Stimulated activated CD4-positive, alpha-beta T cell treated with anti-CD3 and anti-CD28 coated beads, Interleukin-12 subunit alpha, Interleukin-12 subunit beta, amount 100 ng/mL, for 48 hours (primary cell): ENCODE measurements around the gene PHACTR4.
"Not testable (repeated sequence)": the region's sequence is repeated elsewhere in the genome, so short reads cannot be mapped to it uniquely, and the experiment has no call there.

ENCODE experiments used
- DNase-seq, 3 donors: peaks; one replicate each; pipeline ENCODE4 v3.0.0-alpha.2; 2020; ENCODE audit warnings: low read depth in 2 of 3, low spot score in 1 of 3

PHACTR4 gene

DNA sequence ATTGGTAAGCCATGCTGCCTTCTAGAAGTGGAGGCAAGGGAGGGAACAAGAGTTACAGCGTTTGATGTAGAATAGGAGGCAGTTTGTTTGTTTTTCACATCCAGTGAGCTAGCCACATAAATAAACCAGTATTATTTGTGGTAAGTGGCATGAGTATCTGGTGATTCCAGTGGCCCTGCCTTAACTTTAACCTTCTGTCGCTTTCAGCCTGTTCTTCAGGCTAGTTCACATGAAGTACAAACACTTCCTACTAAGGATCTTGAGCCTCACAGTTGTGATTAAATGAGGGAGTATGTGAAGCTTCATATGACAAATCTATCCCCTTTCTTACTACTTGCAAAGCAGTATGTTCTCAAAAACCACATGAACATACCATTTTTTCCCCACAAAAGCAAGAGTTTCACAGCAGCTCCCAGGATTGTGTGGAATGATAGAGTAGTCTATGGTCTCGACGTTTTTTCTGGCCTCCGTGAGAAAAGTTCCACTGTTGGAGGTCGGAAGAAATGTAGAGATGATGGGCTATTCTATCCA is 59.5 kb downstream of the PHACTR4 start:
- DNase-seq: no peak

GRCh38 chr1:28436211-28436769 is 66.8 kb downstream of the PHACTR4 start:
- DNase-seq: no peak

- no peak for DNase-seq
These were observed 67.9 kb downstream of the PHACTR4 start for GRCh38 chr1:28437264-28437923.

DNA sequence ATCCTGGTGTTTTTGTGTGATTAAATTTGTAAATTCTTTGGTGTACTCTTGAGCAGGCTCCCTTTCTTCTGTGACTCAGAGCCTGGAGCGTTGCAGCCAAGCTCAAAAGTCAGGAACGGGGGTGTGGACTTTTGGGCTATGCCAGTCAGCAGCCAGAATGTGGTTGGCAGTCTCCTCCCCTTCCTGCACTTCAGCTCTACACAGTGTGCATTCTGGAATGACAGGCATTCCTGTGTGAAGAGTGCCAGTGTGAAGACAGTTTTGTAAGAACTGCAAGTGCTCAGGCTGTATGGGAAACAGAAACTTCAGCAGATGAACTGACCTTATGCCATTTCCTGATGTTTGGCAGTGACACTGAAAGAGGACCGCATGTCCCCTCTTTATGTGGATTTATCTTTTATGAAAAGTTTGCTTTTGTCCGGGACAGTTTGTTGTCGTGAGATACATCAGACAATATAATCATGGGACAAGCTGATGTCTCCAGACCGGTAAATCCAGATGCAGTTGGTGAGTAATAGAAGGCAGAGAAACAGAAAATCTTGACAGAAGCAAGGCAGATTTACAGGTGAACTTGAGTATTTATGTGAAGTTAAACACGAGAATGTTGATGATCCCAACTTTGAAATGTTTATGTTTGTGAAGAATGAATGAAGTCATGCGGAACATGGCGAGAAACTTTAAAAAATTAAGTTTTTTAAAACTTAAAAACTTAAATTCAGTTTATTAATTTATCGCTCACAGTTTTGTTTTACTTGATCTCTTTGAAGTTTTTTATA is 68.6 kb downstream of the PHACTR4 start:
- no peak for DNase-seq

- DNase-seq: no peak
These were observed 69.8 kb downstream of the PHACTR4 start for GRCh38 chr1:28439320-28439719.

DNA sequence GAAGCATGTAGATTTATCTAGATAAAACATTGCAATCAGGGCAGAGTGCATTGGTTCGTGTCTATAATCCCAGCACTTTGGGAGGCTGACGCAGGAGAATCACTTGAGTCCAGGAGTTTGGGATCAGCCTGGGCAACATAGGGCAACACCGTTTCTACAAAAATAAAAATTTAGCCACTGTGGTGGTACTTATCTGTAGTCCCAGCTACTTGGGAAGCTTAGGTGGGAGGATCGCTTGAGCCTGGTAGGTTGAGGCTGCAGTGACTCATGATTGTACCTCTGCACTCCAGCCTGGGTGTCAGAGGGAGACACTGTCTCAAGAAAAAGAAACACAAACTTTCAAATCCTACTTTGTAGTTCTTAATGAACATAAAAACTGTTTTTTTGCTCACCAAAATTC is 72.1 kb downstream of the PHACTR4 start:
- DNase-seq: no peak

- DNase-seq: no peak
These were observed 74.0 kb downstream of the PHACTR4 start for GRCh38 chr1:28443550-28443949.

DNA sequence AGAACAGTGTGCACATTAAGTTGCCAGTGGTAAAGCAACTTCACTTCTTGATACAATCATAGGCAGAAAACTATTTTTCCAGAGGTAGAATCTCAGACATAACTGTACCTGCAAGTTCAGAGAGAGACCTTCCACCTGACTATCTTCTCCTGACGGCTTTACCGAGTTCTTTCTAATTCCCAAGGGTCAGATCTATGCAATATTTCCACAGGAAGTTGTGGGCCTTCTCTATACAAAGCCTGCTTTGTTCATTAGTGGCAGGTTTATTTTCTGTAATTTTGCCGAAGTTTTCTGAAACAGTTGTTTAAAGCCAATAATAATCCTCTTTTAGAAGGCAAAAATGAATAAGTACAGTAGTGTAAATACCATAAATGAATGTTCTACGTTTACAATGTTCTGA is 78.1 kb downstream of the PHACTR4 start:
- no peak for DNase-seq

DNA sequence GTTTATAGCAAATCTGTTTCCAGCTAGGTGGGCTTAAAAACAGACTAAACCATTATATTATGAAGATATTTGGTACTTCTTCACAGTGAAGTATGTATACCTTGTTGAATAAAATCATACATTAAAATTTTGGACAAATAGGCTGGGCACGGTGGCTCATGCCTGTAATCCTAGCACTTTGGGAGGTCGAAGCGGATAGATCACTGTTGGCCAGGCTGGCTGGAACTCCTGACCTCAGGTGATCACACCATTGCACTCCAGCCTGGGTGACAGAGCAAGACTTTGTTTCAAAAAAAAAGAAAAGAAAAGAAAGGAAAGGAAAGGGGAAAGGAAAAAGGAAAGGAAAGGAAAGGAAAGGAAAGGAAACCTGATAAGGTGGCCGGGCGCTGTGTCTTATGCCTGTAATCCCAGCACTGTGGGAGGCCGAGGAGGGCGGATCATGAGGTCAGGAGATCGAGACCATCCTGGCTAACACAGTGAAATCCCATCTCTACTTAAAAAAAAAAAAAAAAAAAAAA is 78.6 kb downstream of the PHACTR4 start:
- DNase-seq: not testable (repeated sequence)

- peak; percentile 17 to 35 (median 24) for DNase-seq
These were observed 80.4 kb downstream of the PHACTR4 start for GRCh38 chr1:28449904-28450303.

- DNase-seq: no peak
These were observed 81.0 kb downstream of the PHACTR4 start for GRCh38 chr1:28450561-28450960.

DNA sequence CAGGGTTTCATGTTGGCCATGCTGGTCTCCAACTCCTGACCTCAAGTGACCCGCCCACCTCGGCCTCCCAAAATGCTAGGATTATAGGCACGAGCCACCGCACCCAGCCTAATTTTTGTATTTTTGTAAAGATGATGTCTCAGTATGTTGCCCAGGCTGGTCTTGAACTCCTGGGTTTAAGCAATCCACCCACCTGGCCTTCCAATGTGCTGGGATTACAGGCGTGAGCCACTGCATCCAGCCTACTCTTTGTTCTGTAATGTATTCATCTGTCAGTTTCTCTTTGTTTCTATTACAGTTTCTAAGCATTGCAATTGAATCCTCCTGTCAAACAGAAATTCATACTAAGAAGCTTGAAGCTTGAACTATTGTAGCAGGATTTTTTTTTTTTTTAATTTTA is 81.5 kb downstream of the PHACTR4 start:
- no peak for DNase-seq

DNA sequence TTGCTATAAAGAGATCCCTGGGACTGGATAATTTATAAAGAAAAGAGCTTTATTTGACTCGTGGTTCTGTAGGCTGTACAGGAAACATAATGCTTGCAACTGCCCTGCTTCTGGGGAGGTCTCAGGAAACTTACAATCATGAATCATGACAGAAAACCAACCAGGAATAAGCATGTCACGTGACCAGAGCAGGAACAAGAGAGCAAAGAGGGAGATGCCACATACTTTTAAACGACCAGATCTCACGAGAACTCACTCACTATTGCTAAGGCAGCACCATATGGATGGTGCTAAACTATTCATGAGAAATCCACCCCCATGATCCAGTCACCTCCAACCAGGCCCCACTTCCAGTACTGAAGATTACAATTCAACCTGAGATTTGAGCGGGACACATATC is 86.5 kb downstream of the PHACTR4 start:
- DNase-seq: peak in 1 of 3 donors; percentile 5

DNA sequence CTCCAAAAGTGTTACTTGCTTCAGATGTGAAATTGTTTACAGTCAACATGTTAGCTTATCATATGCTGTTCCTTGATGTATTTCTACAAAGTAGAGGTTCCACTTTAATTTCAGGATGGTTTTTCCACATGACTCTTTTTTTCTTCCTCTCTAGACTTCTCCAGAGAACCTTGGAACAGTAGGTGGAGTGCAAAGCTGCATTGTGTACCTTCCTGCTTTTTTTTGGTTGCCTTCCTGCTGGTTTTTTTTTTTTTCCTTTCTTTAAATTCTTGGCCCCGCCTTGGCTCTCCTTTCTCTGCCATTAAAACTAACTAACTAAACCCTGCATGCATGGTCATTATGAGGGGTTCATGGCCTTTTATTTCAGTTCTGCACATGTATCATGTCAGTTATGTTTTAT is 88.1 kb downstream of the PHACTR4 start:
- DNase-seq: no peak

GRCh38 chr1:28458237-28459228 is 89.0 kb downstream of the PHACTR4 start:
- no peak for DNase-seq

GRCh38 chr1:28466226-28466778 is 96.8 kb downstream of the PHACTR4 start:
- no peak for DNase-seq

DNA sequence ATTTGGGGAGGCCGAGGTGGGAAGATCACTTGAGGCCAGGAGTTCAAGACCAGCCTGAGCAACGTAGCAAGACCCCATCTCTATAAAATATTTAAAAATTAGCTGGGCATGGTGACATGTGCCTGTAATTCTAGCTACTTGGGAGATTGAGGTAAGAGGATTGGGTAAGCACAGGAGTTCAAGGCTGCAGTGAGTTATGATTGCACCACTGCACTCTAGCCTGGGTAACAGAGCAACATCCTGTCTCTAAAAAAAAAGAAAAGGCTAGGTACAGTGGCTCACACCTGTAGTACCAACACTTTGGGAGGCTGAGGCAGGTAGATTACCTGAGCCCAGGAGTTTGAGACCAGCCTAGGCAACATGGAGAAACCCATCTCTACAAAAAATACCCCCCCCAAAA is 100.6 kb downstream of the PHACTR4 start:
- no peak for DNase-seq

- DNase-seq: not testable (repeated sequence)
These were observed 110.0 kb downstream of the PHACTR4 start for GRCh38 chr1:28479497-28479896.

- no peak for DNase-seq
These were observed 110.8 kb downstream of the PHACTR4 start for GRCh38 chr1:28480308-28480707.

- DNase-seq: no peak
These were observed 112.6 kb downstream of the PHACTR4 start for GRCh38 chr1:28482138-28482537.
